DND-41 (cell line): ENCODE data around the gene SYT1.

Experiments
- ATAC-seq: fragments of 200-7000 bp; cut with Tn5 transposase; 3 replicates; pipeline ENCODE4 v1.9.1; 2021; ENCODE audit warnings: low read depth; ENCODE audit not compliant: insufficient read depth
- DNase-seq: peaks from one replicate; pipeline ENCODE4 v3.0.0-alpha.2; 2020
- H2AFZ ChIP-seq: 2 replicates; pipeline ENCODE4 v1.6.0; 2012; ENCODE audit warnings: low read depth, low read length
- H3K27ac ChIP-seq: 2 replicates; pipeline ENCODE4 v1.5.1; 2012; ENCODE audit warnings: low read length, inconsistent platforms
- H3K27me3 ChIP-seq: fragments of 200-600 bp; sonication (generic); 2 replicates; pipeline ENCODE4 v1.6.0; 2012; ENCODE audit warnings: low read length, mild to moderate bottlenecking, inconsistent platforms; ENCODE audit not compliant: insufficient read depth, poor library complexity
- H3K36me3 ChIP-seq: 2 replicates; pipeline ENCODE4 v1.5.1; 2012; ENCODE audit warnings: low read length, inconsistent platforms; ENCODE audit not compliant: insufficient read depth
- H3K4me1 ChIP-seq: 2 replicates; pipeline ENCODE4 v1.5.1; 2012; ENCODE audit warnings: mild to moderate bottlenecking, low read length; ENCODE audit not compliant: insufficient read depth
- H3K4me2 ChIP-seq: 2 replicates; pipeline ENCODE4 v1.6.0; 2012; ENCODE audit warnings: mild to moderate bottlenecking, moderate library complexity, low read length, inconsistent platforms; ENCODE audit not compliant: insufficient read depth
- H3K4me3 ChIP-seq, 2 experiments: fragments of 200-600 bp in 1 of 2; shearing (Covaris generic) in 1 of 2; 2 replicates each; pipeline ENCODE4 v1.5.1; 2012 to 2016; ENCODE audit warnings: inconsistent platforms in 2 of 2, low read length in 2 of 2, mild to moderate bottlenecking in 2 of 2, low read depth in 1 of 2, moderate library complexity in 1 of 2
- H3K79me2 ChIP-seq: 2 replicates; pipeline ENCODE4 v1.6.0; 2012; ENCODE audit warnings: low read length, inconsistent platforms; ENCODE audit not compliant: insufficient read depth
- H3K9ac ChIP-seq: 2 replicates; pipeline ENCODE4 v1.6.0; 2012; ENCODE audit warnings: low read depth, mild to moderate bottlenecking, inconsistent platforms, low read length, moderate library complexity
- H3K9me3 ChIP-seq: 2 replicates; pipeline ENCODE4 v1.5.1; 2012; ENCODE audit warnings: low read length, moderate library complexity, mild to moderate bottlenecking, inconsistent platforms; ENCODE audit not compliant: insufficient read depth, severe bottlenecking
- H4K20me1 ChIP-seq: 2 replicates; pipeline ENCODE4 v1.6.0; 2012; ENCODE audit warnings: low read length; ENCODE audit not compliant: insufficient read depth
- EZH2 ChIP-seq: IDR thresholded peaks from 3 replicates; pipeline ENCODE4 v1.6.1; 2012; ENCODE audit warnings: borderline replicate concordance, low read depth, mild to moderate bottlenecking, moderate library complexity, low read length, inconsistent platforms; ENCODE audit not compliant: severe bottlenecking
- TF ChIP-seq, protein P1 (sequence below): IDR thresholded peaks from 2 replicates; pipeline ENCODE4 v1.5.1; 2012; ENCODE audit warnings: borderline replicate concordance, low read length, moderate library complexity, mild to moderate bottlenecking; ENCODE audit not compliant: poor library complexity, severe bottlenecking; ENCODE audit errors: extremely low read depth

The SYT1 gene

DNA sequence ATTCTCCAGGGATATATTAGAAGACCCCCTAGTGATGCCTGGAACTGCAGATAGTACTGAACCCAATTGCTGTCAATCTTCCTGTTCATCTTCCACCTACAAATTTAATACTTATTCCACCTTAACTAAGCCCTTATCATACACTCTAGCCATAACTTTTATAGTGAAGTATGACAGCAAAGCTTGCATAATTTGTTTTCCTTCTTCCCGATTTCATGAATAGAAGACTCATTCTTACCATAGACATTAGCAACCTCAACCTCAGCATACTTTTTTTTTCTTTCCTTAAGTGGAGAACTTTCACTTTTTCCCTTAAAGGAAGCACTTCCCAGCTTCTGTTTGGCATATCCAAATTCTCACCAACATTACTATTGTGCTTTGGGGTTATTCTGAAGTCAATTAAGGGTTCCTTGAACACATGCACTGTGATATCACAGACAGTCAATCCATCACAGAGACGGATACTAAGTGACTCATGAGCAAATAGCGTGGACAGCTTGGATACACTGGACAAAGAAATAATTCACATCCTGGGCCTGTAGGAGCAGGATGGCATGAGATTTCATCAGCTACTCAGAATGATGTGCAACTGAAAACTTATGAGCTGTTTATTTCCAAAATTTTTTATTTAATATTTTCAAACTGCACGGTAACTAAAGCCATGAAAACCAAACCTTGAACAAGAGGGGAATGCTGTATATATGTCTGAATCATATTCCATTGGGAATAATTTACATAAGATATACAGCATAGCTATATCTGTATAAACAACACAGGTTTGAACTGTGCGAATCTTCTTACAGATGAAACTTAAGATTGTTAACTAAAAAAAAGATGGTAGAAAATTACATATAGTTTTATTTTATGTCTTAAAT is 63.9 kb downstream of the SYT1 start:
- H3K36me3 ChIP-seq = no peaks in the 10 kb centered on the region
- no peaks in the 10 kb centered on the region for H3K4me1 ChIP-seq
- ATAC-seq (no peak), DNase-seq (no peak)
- no peak overlapping the region for H2AFZ ChIP-seq
- no peak overlapping the region for H3K27ac ChIP-seq
- H3K9me3 ChIP-seq = no peaks in the 10 kb centered on the region
- H3K4me2 ChIP-seq = no peak overlapping the region
- TF ChIP-seq, protein P1, sequence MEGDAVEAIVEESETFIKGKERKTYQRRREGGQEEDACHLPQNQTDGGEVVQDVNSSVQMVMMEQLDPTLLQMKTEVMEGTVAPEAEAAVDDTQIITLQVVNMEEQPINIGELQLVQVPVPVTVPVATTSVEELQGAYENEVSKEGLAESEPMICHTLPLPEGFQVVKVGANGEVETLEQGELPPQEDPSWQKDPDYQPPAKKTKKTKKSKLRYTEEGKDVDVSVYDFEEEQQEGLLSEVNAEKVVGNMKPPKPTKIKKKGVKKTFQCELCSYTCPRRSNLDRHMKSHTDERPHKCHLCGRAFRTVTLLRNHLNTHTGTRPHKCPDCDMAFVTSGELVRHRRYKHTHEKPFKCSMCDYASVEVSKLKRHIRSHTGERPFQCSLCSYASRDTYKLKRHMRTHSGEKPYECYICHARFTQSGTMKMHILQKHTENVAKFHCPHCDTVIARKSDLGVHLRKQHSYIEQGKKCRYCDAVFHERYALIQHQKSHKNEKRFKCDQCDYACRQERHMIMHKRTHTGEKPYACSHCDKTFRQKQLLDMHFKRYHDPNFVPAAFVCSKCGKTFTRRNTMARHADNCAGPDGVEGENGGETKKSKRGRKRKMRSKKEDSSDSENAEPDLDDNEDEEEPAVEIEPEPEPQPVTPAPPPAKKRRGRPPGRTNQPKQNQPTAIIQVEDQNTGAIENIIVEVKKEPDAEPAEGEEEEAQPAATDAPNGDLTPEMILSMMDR = no peak
- TF ChIP-seq EZH2 = no peak
- no peaks in the 10 kb centered on the region for H4K20me1 ChIP-seq
- H3K4me3 ChIP-seq = no peak overlapping the region
- no peaks in the 10 kb centered on the region for H3K79me2 ChIP-seq
- H3K27me3 ChIP-seq = no peaks in the 10 kb centered on the region
- no peak overlapping the region for H3K9ac ChIP-seq

DNA sequence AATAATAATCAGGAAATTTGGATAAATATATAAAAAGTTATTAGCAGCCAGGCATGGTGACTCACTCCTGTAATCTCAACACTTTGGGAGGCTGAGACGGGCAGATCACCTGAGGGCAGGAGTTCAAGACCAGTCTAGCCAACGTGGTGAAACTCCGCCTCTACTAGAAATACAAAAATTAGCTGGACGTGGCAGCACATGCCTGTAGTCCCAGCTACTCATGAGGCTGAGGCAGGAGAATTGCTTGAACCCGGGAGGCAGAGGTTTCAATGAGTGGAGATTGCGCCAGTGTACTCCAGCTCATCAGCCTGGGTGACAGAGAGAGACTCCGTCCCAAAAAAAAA is 64.5 kb downstream of the SYT1 start:
- no peaks in the 10 kb centered on the region for H3K36me3 ChIP-seq
- no peak overlapping the region for H2AFZ ChIP-seq
- no peaks in the 10 kb centered on the region for H3K27me3 ChIP-seq
- no peaks in the 10 kb centered on the region for H3K79me2 ChIP-seq
- H3K27ac ChIP-seq = no peak overlapping the region
- H3K4me2 ChIP-seq = no peak overlapping the region
- H4K20me1 ChIP-seq = no peaks in the 10 kb centered on the region
- no peak overlapping the region for H3K4me3 ChIP-seq
- DNase-seq = no peak
- no peaks in the 10 kb centered on the region for H3K9me3 ChIP-seq
- no peak overlapping the region for H3K9ac ChIP-seq
- H3K4me1 ChIP-seq = no peaks in the 10 kb centered on the region
- no peak for ATAC-seq
- TF ChIP-seq, protein P1 = no peak
- TF ChIP-seq EZH2 = no peak

DNA sequence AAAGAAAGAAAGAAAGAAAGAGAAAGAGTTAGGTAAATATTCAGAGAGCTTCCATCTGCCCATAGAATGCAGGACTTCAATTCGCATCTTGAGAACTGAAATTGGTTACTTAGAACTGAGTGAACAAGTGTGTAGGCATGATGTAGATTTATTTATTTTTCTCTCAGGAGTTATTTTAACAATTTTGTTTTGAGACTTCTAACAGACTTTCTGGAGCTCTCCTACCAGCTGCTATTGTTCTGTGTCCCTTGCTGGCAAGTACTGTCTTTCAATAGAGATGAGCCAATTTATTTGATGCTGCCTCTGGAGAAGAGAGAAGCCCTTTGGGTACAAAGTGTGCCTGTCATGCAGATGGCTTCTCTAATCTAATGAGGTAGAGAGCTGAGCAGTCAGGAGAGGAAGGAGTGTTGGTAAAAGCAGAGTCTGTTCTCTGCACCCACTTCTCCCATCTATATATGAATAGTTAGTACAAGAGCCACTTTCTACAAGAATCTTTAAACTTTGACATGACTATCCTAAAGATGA is 67.0 kb downstream of the SYT1 start:
- H3K79me2 ChIP-seq = no peaks in the 10 kb centered on the region
- H3K9ac ChIP-seq = no peak overlapping the region
- no peaks in the 10 kb centered on the region for H3K9me3 ChIP-seq
- H3K4me3 ChIP-seq = no peak overlapping the region
- no peaks in the 10 kb centered on the region for H3K4me1 ChIP-seq
- H3K27me3 ChIP-seq = no peaks in the 10 kb centered on the region
- H2AFZ ChIP-seq = no peak overlapping the region
- DNase-seq (no peak), ATAC-seq (no peak)
- H3K36me3 ChIP-seq = no peaks in the 10 kb centered on the region
- no peak overlapping the region for H3K27ac ChIP-seq
- no peak overlapping the region for H3K4me2 ChIP-seq
- TF ChIP-seq EZH2 = no peak
- TF ChIP-seq, protein P1 = no peak
- no peaks in the 10 kb centered on the region for H4K20me1 ChIP-seq
